Right hindlimb (tissue), 1 donor: ENCODE results near the gene PPCDC.

Experiments
- DNase-seq: peaks from one replicate; pipeline ENCODE4 v3.0.0-alpha.2; 2018

The PPCDC gene, protein sequence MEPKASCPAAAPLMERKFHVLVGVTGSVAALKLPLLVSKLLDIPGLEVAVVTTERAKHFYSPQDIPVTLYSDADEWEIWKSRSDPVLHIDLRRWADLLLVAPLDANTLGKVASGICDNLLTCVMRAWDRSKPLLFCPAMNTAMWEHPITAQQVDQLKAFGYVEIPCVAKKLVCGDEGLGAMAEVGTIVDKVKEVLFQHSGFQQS

DNA sequence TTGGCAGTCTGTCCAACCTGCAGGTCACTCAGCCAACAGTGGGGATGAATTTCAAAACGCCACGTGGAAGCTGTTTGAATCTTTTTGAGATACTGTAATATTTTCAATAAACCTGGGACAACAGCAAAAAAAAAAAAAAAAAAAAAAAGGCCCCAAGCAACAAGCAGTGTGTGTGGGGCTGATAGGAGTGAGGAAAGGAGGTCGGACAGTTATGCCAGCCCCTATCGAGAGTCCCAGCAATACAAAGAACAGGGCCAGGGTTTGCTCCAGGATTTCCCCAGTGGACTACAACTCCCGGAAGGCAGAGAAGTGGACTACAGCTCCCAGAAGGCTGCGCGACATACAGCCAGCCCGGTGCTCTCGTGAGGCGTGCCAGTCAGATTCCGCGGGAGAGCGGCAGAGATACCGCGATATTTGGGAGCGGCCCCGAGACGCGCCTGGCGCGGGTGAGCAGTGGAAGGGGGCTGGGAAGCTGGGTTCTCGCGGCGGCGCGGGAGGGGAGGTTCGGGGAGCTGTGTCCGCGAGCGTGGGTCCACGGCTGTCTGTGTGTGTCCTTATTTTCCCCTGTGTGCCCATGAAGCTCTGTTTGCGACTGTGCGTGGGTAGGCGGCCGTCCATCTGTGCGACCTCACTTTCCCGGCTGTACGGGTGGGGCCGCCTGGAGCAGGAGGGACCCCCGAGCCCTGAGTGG, at the start of gene PPCDC:
TSS of gene PPCDC (plus strand) at position 410 of the 691 bp plus-strand sequence. CDS start 4,729 bp downstream, outside the sequence.
- DNase-seq, result peak; percentile 98

DNA sequence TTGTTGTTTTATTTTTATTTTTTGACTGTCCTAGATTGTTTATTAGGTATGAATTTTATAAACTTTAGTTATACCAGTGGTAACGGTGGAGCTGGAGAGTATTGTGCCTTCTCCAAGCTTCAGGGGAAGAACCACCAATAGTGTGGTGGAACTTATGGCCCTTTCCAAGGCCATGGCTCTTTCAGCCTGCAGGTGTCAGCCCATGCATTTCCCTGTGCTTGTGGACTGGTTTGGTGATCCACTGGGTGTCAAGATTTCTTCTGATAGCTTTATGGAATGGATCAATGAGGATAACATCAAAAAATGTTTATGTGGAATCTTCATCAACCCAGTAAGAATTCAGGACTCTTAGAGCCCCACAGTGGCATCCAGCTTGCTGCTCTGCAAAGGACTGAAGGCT, 47.2 kb upstream of the PPCDC start:
- DNase-seq, result no peak

DNA sequence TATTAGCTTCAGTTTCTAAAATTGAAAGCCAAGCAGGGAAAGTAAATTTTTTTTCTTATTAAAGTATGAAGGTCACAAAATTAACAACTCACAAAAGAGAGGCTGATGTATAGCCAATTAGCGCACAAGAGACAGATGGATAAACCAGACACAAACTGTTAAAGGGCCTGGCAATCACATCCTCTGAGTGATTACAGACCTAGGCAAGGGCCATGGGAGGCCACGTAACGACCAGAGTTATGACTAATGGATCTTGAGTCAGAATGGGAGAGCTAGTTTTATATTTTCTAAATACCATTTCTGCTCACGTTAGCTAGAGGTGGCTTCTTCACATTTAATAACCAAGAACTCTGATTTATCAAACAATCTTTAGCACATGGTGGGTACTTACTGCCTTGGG, 45.8 kb upstream of the PPCDC start:
- no peak for DNase-seq

DNA sequence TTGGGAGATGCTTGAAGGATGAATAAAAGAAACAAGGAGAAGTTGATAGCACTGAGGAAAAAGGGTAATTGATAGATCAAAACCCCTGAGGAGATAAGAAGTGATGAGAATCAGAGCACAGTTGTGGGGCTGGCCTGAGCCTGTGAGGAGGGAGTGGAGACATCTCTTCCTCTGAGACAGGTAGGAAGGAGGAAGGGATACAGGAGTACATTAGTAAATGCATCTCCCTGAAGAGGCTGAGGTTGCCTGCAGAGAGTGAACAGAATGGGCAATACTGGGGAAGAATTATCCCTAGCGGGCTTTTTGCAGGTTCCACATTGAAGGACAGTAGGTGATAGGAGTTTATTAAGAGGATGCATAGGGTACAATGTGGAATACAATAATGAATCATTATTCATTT, 45.3 kb upstream of the PPCDC start:
- no peak for DNase-seq

DNA sequence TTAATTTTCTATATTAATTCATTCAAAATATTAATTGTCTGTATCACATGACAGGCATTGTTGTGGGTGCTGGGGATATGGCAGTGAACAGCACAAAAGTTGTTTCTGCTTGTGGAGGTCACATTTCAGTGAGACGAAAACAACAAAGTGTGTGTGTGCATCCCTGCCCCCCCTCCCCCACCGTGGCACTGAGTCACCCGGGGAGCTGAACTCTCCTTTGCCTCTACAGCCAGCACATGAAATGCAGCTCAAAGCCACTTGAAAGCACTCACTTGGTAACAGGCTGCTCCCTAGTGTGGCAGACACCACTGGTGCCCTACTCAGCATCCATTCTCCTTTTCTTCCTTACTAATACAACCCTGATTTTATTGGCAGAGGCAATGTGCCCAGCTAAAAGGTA, 44.9 kb upstream of the PPCDC start:
- no peak for DNase-seq

DNA sequence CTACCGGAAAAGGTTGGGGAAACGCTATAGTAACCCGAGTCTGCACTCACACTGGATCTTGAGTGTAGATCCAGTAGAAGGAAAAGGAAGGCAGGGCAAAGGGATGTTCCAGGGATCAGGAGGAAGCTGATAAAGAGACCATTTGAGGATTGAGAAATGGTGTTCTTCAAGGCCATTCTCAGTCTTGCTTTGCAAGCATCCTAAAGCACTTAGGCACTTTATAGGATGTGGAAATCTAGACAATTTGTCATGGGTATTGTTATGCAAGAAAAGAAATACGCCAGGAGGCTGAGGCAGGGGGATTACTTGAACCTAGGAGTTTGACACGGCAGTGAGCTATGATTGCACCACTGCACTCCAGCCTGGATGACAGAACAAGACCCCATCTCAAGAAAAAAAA, 41.2 kb upstream of the PPCDC start:
- no peak for DNase-seq

DNA sequence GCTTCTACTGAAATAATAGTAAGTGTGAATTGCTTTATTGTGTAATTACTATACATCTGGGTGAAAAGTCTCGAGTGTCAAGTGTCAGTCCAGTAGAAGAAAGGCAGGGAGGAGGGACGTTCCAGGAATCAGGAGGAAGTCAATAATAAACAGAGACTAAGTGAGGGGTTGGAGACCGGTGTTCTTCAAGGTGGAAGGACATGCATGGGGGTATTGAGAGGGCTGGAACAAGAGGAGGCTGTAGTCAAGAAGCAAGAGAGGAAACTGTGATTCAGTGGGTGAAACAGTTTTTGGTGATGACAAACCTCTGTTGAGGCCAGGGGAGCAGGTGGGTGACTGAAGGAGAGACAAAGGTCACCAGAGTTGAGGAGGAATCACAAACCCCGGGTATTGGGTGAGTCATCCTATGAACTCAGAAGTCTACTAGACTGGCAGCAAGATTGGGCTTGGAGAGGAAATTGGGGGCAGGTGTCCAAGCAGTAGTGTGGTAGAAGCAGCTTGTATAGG, 39.6 kb upstream of the PPCDC start:
- DNase-seq, result no peak

DNA sequence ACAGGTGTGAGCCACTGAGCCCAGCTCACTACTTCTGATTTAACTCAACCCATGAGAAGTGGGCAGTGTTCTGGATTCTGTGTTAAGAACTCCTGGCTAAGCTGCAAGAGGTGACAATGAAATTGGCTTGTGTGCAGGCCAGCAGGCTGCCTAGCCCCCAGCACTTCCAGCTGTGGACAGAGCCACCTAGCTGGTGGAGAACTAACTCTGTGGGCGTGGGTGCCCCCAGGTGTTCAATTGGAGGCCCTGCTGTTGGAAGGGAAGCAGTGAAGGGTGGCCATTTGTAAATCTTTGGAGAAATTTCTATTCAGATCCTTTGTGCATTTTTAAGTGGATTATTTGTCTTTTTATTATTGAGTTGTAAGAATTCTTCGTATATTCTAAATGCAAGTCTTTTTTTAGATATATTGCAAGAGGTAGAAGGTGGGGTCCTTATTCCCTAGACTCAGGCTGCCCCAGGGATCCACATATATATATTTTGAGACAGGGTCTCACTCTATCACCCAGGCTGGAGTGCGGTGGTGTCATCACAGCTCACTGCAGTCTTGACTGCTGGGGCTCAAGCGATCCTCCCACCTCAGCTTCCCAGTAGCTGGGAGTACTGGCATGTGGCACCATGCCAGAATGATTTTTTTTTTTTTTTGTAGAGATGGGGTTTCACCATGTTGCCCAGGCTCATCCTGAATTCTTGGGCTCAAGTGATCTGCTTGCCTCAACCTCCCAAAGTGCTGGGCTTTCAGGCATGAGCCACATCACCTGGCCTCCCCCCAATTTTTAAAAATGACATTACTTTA, 35.2 kb upstream of the PPCDC start:
- DNase-seq, result no peak

DNA sequence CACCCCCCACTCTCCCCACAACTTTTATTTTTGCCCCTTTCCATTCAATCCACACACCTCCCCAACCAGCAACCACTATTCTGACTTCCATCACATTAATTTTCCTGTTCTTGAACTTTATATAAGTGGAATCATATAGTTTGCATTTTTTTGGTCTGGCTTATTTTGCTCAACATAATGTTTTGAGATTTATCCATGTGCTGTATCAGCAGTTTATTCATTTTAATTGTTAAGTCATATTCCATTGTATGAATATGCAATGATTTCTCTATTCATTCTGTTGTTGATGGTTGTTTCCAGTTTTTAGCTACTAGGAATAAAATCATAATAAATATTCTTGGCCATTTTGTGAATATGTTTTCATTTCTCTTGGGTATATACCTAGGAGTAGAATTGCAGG, 33.9 kb upstream of the PPCDC start:
- no peak for DNase-seq

DNA sequence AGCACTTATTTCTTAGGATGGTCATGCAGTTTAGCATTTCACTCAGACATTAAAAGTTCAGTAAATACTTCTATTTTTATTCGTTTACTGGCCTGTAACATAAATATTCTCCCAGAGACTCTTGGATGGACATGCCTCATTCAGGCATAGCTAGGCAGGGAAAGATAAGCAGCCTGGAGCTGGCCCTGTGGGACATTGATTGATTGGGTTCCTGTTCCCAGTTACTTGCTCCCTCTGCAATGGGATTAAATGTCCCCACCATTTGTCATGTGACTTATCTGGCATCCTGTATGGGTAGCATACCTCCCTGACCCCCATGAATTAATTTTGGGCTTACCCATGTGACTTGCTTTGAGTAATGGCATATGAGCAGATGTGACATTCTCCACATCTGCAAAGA, 30.8 kb upstream of the PPCDC start:
- no peak for DNase-seq

DNA sequence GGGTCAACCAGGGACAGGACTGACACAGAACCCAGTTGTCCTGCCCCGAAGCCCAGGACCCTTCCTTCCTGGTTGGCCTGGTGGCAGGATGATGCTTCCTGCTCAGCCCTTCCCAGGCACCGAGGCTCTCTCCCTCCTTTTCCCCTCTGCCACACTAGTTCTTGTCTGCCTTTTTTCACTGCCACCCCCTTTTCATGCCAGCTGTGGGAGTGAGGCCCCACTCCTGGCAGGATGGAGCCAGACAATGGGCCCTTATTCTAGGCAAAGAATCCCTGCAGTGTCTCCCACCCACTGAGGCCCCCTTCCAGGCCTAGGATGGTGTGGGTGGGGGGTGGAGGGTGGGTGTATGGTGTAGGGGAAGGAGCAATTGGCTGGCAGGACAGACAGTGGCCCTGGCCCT, 29.2 kb upstream of the PPCDC start:
- no peak for DNase-seq

DNA sequence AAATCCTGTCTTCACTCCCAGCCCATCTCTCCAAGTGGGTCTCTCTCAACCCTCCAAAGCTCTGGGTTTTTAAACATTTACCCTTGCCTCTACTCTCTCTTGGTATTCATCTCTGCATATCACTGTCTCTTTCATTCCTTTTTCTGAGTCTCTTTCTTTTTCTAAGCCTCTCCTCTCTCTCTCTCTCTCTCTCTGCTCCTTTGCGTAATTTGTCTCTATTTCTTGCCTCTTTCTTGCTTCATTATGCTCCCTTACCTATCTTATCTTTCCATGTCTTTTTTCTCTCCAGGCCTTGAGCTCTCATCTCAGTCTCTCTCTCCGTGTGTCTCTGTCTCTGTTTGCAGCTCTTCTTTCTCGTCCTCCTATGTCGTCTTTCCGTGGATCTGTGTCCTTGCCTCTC, 28.7 kb upstream of the PPCDC start:
- no peak for DNase-seq

DNA sequence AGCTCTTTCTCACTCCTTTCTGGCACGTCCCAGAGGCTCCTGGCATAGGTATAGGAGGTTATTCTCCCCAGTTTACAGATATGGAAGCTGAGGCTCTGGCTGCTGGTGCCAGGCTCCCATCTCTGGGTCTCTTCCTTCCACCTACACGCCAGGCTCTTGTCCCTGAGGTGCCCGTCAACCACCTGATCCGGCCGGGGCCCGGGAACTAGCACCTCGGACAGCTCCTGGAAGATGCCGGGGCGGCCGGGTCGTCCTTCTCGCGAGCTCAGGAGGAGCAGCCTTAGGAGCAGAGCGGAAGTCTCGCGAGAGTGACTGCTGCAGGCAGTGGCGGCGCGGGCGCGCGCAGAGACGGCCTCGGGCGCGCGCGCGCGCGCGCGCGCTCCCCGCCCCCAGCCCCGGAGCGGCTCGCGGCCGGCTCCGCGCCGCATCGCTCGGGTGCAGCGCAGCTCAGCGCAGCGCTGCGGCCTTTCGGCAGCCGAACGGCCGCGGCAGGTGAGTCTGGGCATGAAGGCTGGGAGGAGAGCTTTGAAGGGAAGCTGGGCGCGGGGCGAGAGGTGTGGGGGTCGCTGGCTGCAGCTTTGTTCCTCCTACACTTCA, 28.1 kb upstream of the PPCDC start, which contains the start of gene SCAMP5:
TSS of gene SCAMP5 (plus strand) at position 382 of the 597 bp plus-strand sequence. CDS start 16,277 bp downstream, outside the sequence.
- DNase-seq, result peak; percentile 94

DNA sequence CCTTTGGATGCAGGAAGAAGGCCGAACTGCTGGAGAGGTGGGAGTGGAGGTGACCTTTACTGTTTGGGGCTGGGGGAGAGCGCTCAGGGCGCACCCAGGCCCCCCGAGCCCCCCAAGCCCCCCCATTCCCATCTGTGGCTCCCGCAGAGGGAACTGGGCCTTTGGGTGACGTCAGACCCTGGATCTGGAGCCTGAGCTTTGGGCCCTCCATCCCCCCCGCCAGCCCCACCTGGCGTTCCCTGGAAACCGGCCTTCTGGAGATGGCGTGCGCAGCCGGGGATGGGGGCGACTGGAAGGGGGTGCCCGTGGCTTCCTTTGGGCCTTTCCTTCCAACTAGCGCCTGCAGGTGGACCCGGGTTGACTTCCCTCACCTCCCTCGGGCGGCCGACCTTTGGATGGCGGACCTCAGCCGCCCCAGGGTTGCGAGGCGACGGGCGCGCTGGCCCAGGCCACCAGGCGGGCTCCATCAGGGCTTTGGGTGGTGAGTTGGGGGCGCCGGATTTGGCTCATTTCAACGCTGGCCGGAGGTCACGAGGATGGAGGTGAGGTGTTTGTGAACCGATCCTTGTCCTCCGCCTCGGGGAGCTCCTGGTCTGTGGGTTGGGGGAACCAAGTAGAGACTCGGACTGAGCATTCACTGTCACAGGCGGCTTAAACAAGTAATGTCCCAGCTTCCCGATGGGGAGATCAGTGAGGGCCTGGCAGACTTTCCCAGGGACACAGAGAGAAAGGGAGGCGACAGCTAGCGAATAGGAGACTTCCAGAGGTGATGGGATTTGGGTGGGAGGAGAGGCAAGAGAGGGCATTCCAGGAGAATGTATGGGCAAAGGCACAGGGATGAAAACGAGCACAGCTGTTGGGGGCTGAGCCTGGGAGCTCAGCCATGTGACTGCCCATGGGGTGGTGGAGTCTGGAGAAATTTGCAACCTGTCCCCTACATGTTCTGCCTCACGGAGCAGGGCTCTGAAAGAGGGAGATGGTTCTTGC, 27.3 kb upstream of the PPCDC start:
- DNase-seq, result peak; percentile 37

DNA sequence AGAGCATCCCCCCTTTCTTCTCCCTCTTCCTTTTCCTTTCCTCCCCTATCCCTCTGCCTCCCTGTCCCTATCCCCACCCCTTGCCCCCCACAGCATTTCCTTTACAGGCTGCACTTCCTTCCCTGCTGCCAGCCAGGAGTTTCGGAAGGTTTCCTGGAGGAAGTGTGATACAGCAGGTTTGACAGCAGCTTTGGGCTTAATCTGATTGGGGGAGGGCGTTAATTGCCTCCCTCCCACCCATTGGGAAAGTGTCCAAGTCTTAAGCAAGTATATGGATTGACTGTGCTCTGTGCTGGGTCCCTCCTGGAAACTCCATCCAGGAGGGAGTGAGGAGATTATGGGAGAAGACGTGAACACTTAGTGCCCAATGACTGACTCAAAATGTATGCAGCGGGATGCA, 26.2 kb upstream of the PPCDC start:
- no peak for DNase-seq

DNA sequence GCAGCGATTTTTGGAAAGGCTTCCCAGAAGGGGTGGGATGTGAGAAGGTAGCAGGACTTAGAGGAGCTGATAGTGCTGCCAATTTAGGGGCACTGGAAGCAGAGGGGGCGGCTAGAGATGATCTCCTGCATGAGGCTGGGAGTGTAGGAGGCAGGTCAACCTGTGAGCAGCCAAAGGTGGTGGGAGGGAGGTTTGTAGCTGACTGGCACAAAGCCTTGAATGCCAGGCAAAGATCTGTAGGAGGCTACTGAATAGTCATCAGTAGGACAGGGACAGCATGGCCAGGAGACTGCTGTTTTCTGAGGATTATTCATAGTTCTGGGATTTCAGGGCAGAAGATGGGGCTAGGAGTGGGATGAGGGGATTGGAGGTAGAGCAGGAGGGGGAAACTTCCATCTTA, 25.8 kb upstream of the PPCDC start:
- no peak for DNase-seq

DNA sequence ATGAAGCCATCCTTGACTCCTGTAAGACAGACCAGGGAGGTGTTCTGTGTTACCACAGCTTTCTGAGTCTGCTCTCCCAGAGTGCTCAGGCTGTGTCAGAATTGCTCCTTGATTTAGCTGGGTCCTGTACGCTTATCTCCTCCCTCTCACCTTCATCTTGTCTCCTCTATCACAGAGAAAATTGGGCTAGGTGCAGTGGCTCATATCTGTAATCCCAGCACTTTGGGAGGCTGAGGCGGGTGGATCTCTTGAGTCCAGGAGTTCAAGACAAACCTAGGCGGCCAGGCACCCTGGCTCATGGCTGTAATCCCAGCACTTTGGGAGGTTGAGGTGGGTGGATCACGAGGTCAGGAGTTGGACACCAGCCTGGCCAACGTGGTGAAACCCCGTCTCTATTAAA, 22.1 kb upstream of the PPCDC start:
- DNase-seq, result no peak

DNA sequence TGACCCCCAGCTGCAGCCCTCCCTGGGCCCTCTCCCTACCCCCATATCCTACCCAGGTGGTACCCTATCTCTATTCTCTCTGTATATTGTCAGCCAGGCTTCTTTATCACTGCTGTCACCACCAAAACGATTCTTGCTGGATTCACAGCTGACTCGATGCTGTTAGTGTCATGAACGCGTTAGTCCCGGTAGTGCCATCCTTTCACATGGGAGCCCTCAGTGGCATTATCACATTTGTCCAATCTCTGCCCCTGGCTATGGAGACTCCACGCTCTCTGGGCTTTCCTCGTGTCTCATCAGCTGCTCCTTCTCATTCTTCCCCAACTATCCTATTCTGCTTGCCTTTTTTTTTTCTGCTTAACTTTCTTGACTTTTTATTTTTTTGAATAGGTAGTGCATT, 21.0 kb upstream of the PPCDC start:
- no peak for DNase-seq

DNA sequence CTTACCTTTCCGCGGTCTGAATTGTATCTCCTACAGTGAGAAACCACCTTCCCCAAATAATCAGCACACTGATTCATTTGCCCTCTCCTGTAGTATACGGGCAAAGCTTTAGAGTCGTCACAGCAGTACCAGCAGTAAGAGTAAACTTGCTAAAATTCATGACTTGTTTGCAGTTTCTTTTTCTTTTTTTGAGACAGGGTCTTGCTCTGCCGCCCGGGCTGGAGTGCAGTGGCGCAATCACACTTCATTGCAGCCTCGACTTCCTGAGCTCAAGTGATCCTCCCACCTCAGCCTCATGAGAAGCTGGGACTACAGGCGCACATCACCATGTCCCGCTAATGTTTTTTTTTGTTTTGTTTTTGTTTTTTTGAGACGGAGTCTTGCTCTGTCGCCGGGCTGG, 16.2 kb upstream of the PPCDC start:
- DNase-seq, result no peak

DNA sequence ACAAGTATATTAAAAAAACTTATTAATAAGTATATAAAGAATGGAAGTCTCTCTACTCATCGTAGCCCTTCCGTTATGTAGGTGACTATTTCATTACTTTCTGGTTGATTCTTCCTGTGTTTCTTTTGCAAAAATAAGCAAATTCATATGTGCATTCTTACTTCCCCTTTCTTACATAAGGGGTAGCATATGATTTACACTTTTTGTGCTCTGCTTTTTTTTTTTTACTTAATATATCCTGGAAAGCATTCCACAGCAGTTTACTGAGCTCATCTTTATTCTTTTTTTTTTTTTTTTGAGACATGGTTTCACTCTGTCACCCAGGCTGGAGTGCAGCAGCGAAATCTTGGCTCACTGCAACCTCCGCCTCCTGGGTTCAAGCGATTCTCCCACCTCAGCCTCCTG, 15.2 kb upstream of the PPCDC start:
- no peak for DNase-seq

DNA sequence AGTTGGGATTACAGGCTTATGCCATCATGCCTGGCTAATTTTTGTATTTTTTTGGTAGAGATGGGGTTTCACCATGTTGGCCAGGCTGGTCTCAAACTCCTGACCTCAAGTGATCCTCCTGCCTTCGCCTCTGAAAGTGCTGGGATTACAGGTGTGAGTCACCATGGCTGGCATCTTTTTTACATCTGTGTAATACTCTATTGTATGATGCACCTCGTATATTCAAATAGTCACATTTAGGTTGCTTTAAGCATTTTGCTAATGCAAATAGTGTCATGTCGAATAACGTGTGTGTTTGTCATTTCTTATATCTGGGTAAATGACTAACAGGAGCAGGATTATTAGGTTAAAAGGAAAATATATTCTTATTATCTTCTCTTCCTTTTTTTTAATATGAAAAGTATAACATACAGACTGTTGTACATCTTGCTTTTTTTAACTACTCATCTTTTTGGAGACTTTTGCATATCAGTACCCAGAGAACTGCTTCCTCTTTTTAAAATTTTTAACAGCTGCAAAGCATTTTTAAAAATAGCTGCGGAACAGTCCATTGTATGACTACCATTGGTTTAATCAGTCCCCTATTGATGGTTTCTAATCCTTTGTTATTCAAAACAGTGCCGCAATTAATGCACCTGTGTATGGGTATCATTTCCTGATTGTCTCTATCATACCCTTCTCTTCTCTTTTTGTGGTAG, 14.6 kb upstream of the PPCDC start:
- DNase-seq, result no peak
